Activated naive CD4-positive, alpha-beta T cell treated with anti-CD3 and anti-CD28 coated beads, Interleukin-2, amount 50 U/mL, for 16 hours (primary cell): ENCODE results near the gene TLCD4.
A peak's percentile ranks its signal among the peaks of the same experiment; 100 is the strongest.
"Not testable (repeated sequence)": the region's sequence is repeated elsewhere in the genome, so short reads cannot be mapped to it uniquely, and the experiment has no call there.

Experiments used
- DNase-seq: peaks from one replicate; pipeline ENCODE4 v3.0.0-alpha.2; 2020

The TLCD4 gene

DNA sequence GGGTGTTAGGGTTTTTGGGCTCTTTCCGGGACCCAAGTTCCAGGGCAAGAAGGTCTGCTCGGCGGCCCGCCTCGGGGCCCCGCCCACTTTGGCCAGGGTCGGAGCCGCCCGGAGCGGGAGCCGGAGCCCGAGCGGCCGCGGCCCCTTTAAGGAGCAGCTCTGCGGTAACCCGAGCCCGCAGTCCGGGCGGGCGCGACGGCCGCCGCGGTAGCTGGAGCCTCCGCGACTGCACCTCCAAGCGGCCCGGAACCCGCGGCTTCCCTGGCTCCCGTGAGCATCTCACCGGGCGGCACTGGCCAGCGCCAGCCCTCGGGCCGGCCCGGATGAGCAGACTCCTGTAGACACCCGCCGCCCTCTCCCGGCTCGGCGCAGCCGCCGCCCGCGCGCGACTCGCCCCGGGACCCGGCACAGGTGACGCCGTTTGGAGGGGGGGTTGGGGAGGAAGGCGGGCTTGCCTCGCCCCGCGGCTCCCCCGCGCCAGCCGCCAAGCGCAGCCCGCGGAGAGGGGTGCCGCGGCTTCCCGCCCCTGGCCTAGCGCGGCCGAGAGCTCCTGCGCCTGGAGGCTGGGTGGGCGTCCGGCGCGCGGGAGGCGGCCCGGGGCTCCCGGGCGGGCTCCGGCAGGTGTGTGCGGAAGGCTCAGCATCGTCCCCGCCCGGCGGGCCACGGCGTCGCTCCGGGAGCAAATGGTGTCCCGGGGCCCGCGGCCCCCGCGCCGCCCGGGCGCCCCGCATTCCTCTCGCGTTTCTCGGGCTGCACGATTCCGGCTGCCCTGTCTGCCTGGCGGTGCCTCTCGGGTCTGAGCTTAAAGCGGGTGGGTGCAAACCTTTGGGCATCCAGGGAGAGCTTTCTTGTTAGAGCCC, at the start of gene TLCD4:
TSS of gene TLCD4 (plus strand) at position 149 of the 860 bp plus-strand sequence. CDS start 26,547 bp downstream, outside the sequence.
- DNase-seq = peak; percentile 45

- no peak for DNase-seq
Observed at GRCh38 chr1:95067568-95067967, 49.6 kb upstream of the TLCD4 start.

DNA sequence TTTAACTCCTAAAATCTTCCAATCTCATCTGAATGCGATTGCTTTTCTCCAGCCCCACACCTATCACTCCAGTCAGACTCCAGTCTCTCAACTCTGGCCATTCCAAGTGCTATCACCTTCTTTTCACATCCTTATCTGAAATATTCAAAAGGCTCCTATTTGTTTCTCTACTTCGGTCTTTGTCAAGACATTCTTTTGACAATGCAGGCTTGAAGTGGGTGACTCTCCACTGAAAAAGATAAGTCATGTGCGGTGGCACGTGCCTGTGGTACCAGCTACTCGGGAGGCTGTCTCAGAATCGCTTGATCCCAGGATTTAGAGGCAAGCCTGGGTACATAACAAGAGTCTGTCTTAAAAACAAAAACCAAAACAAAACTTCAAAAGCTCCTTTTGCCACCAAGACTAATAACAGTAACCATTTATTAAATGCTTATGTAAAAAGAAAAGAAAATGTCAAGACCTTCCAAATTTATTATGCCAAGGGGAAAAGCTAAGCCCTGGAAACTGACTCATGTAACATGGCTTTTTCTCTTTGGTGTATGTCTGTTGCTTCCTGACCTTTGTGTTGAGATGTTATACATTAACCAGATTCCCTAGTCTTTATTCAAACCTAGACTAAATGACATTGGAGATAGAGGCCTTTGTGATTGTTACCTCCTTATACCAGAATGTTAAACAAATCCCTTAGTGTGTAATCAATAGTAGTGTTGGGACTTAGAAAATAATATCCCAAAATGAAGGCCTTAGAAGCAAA, 48.0 kb upstream of the TLCD4 start:
- DNase-seq = no peak

- DNase-seq = no peak
Observed at GRCh38 chr1:95069710-95070093, 47.5 kb upstream of the TLCD4 start.

DNA sequence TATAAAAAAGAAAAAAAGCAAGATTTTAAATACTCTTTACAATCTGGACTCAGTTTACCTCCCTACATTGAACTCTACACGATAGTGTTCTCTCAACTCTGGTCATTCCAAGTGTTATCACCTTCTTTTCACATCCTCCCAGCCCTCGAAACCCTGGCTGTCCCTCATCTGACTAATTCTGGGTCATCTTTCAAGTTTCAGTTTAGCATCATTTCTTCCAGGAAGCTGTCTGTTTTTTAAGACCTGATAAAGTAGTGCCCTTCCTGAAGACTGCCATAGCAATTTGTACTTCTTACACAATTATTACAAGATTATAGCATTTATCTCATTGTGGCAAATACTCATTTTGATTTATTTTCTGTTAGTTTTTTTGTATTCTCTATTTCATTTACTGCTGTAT, 45.6 kb upstream of the TLCD4 start:
- no peak for DNase-seq

- DNase-seq = no peak
Observed at GRCh38 chr1:95072117-95072516, 45.0 kb upstream of the TLCD4 start.

DNA sequence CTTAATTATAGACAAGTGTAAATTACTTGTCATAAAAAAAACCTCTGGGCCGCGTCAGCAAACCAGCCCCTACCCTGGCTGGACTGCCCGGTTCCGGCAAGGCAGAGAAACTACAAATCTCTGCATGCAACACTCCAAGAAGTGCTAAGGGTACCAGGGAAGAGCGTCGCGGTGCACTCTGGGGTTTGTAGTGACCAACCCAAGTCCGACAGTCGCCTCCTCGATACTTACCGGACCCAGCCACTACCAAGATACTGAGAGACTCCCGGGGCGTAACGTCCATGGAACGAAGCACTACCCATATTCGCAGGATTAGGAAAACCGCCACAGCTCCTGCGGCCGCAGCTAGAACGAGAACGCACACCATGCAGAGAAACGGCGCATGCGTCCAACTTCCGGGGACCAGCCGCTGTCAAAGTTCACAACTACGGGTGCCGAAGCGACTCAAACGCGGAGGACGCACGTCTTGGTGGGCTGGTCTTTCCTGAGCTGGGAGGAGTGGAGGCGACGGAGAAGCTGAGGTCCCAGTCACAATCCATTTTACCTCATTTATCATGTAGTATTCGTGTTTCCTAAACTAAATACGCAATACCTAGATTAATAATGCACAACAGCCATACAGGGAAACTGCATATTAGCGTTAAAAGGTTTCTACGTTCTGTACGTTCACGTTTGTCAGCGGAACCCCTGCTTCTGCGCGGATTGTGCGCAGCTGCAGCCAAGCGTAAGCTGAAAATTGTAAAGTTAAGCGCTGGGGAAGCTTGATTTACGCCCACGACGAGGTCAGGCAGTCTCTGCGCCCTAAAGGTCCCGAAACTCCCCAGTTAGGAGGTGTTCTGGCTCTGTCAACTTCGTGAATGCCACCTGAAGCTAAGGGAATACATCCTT, 44.4 kb upstream of the TLCD4 start, which contains the start of gene ALG14:
TSS of gene ALG14 (minus strand) at position 420 of the 888 bp plus-strand sequence. CDS start at position 367, 53 bp downstream.
- DNase-seq = peak; percentile 92

DNA sequence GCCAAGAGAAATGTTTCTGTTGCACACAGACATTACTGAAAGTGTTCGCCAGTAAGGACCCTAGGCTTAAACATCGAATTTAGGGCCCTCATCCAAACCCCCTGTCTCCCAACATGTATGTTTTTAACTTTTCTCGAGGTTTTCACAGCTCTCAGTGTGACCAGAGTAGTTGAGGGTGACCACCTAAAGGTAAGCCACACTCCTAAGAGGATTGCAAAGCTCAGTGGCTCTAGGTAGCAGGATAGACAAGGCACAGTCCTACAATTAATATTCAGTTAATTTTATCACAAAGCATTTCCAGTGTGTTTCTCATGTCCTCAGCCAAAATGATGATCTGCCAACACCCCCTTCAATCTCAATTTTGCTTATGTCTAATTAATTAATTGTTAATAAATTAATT, 43.7 kb upstream of the TLCD4 start:
- no peak for DNase-seq

- DNase-seq = no peak
Observed at GRCh38 chr1:95076034-95076433, 41.1 kb upstream of the TLCD4 start.

DNA sequence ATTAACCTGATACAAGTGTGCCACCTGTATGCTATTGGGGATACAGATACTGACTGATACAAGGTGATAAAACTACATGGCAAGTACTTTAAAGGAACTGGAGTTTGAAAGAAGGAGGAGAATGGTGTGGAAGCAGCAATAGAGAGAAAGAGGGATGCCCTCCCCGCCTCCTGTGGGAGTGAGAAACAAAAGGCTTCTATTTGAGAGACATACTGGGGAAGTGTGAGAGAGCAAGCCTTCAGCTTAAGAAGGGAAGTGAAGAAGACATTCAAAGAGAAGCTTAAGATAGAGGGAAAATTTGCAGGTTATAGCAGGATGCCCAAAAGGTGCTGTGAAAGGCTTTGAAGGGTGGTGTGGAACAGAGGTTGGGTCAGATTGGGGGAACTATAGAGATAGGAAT, 36.7 kb upstream of the TLCD4 start:
- no peak for DNase-seq

- no peak for DNase-seq
Observed at GRCh38 chr1:95080879-95081278, 36.3 kb upstream of the TLCD4 start.

DNA sequence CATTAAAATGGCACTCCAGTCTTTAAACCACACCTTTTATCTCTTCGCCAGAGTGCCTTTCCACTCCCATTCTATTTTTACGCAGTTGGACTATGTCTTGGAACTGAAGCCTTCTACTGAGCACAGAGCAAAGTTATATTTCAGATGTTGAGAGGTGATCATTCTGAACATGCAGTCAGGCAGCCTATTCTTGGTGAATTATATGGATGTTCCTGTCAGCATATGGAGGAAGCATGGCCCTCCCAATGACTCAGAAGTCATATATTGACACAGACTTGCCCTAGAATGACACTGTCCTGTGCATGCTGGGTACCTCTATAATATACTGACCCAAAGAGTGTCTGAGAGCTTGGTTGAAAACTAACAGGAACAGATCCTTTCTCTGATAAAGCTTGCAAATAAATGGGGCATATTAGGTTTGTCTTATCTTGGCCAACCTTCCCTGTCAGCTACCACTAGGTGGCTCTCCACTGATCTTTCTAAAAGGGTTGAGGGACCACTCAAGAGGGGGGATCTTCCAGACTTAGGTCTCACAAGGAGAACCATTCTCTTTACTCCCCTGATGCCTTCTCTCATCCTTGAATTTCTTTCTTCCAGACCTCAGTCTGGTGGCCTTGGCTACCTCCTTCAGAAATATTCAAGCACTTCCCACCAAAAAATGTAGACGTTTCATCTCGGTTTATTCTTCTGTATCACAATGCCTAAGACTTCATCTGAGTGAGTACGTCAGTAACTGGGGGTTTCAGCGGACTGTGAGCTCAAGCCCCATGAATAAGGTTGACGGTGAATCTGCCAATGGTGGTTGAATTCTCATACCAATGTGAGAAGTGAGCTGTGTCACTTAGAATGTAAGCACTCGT, 32.6 kb upstream of the TLCD4 start:
- DNase-seq = no peak

DNA sequence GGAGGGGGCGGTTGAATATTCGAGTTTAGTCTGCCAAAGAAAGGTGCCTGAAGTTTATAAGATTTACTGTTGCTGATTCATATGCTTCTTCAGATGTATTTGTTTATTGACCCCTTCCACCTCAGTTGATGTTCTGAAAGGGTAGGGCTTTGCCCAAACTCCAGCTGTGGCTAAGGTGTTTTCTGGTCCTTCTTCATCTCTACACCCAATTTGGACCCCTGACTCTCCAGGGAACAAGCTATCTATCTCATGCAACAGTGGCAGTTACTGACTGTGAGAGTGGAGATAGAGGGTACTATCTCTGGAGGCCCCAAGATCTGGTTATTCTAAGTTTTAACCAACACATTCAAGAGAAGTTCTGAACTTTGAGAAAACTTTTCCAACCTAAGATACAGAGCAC, 31.8 kb upstream of the TLCD4 start:
- DNase-seq = no peak

DNA sequence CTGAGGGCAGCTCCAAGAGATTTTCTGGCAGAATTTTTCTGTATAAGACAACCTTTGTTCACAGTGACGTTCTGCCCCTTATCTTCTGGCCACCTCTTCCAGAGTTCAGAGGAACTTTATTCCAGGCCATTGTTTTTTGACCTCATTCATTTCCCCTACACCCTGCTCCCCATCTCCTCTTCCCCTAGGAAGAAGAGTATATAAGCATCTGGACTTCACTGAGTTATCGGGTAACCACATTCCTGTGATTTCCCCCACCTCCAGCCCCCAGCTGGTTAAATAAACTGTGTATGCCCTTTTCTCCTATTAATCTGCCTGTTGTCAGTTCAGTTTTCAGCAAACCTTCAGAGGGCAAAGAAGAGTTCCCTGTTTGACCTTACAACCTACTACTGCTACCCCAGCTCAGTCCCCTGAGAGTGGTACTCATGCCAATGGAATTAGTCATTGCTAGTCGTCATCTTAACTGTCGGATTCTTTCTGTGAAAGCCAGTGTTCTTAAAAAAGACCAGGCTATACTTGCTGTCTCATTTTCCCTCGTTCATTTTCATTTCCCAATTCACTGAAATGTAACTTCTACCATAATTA, 30.1 kb upstream of the TLCD4 start:
- DNase-seq = no peak

GRCh38 chr1:95088303-95088702, 28.9 kb upstream of the TLCD4 start:
- DNase-seq = no peak

DNA sequence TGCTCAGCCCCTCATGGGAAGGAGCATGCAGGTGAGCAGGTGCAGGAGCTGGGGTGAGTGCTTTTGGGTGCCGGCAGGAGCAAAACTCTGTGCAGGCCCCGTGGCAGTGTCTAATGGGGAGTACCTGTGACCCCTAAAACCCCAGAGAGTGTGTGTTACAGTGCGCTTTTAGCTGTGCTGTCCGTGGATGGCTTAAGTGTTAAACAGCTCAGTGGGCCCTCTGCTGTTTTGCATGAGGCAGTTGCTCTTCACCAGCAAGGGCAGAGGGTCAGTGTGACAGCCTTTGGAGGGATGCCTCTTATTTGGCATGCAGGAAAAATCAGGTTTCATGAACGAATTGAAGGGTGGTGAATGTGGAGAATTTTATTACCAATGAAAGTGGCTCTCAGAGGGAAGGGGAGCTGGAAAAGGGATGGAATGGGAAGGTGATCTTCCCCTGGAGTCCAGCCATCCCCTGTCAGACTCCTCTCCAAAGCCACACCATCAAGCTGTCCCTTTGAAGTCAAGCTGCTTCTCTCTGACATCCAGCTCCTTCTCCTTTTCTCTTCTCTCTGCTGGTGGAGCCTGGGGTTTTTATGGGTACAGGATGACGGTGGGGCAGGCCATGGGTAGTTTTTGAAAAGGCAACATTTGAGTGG, 27.4 kb upstream of the TLCD4 start:
- no peak for DNase-seq

DNA sequence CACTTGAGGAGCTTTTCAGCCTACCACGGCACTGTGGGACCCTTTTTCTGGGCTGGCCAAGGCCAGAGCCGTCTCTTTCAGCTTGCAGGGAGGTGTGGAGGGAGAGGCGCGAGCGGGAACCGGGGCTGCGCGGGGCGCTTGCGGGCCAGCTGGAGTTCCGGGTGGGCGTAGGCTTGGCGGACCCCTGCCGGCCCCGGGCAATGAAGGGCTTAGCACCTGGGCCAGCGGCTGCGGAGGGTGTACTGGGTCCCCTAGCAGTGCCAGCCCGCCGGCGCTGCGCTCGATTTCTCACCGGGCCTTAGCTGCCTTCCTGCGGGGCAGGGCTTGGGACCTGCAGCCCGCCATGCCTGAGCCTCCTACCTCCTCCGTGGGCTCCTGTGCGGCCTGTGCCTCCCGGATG, 25.9 kb upstream of the TLCD4 start:
- not testable (repeated sequence) for DNase-seq

DNA sequence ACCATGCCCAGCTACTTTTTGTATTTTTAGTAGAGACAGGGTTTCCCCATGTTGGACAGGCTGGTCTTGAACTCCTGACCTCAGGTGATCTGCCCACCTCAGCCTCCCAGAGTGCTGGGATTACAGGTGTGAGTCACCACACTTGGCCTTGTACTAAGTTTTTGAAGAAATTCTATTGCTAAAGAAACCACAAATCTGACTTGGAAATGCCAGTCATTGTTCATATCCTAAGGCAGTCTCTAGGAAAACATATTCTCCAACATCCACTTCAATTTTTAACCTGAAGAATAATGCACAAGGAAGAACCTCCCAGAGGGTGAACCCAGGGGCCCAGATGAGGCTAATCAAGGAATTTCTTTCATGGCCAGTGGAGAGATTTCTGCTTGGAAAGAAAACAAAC, 24.3 kb upstream of the TLCD4 start:
- not testable (repeated sequence) for DNase-seq

GRCh38 chr1:95093296-95093695, 23.9 kb upstream of the TLCD4 start:
- no peak for DNase-seq

DNA sequence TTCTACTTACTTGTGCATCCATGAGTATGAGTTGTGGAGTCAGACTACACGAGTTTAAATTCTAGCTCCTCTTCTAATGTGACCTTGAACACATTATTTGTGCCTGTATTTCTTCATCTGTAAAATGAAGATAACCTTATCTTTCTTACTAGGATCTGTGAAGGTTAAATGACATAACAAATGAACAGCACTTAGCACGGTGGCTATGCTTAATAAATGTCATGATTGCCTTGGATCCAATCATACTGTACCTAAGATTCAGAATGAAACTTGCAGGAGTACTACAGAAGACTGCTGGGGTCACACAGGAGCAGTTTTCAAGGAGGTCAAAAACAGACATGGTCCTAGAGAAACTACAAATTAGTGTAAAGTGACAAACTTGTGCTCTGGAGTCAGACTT, 22.2 kb upstream of the TLCD4 start:
- DNase-seq = no peak

- DNase-seq = no peak
Observed at GRCh38 chr1:95095833-95096217, 21.3 kb upstream of the TLCD4 start.
